Smooth muscle cell (in vitro differentiated cells): ENCODE data around the gene BDKRB2. TPM values are rescaled to one million over a fixed set of nuclear protein-coding genes. Genes with fewer than 3 reads are reported as not detected.

Experiments
- DNase-seq: peaks from one replicate; lab custom pipeline; 2025; ENCODE audit not compliant: unreplicated experiment; lab: John Stamatoyannopoulos, UW
- H2AFZ ChIP-seq: fragments of 200-600 bp; sonication (generic); 2 replicates; pipeline ENCODE4 v1.6.0; 2016; ENCODE audit warnings: antibody characterized with exemption, low read depth, mild to moderate bottlenecking
- H3F3A ChIP-seq: fragments of 200-600 bp; sonication (generic); 2 replicates; pipeline ENCODE4 v1.6.0; 2017; ENCODE audit warnings: antibody characterized with exemption, low read depth
- H3K27ac ChIP-seq: fragments of 200-600 bp; sonication (generic); 2 replicates; pipeline ENCODE4 v1.5.1; 2016; ENCODE audit warnings: low read depth, mild to moderate bottlenecking
- H3K27me3 ChIP-seq: fragments of 200-600 bp; sonication (generic); 2 replicates; pipeline ENCODE4 v1.6.1; 2016; ENCODE audit warnings: low read depth, mild to moderate bottlenecking
- H3K36me3 ChIP-seq: fragments of 200-600 bp; sonication (generic); 2 replicates; pipeline ENCODE4 v1.5.1; 2016; ENCODE audit warnings: low read depth
- H3K4me1 ChIP-seq: fragments of 200-600 bp; sonication (generic); 2 replicates; pipeline ENCODE4 v1.5.1; 2016; ENCODE audit warnings: low read depth
- H3K4me2 ChIP-seq: fragments of 200-600 bp; sonication (generic); 2 replicates; pipeline ENCODE4 v1.6.0; 2016; ENCODE audit warnings: mild to moderate bottlenecking
- H3K4me3 ChIP-seq: fragments of 200-600 bp; sonication (generic); 2 replicates; pipeline ENCODE4 v1.5.1; 2016; ENCODE audit warnings: mild to moderate bottlenecking
- H3K79me2 ChIP-seq: fragments of 200-600 bp; sonication (generic); 2 replicates; pipeline ENCODE4 v1.6.0; 2016; ENCODE audit warnings: low read depth, mild to moderate bottlenecking
- H3K9ac ChIP-seq: fragments of 200-600 bp; sonication (generic); 2 replicates; pipeline ENCODE4 v1.6.0; 2016; ENCODE audit warnings: low read depth
- H3K9me3 ChIP-seq: fragments of 200-600 bp; sonication (generic); replicated peaks from 2 replicates; pipeline ENCODE4 v1.5.1; 2016; ENCODE audit warnings: low read depth
- H4K20me1 ChIP-seq: fragments of 200-600 bp; sonication (generic); 2 replicates; pipeline ENCODE4 v1.6.0; 2016; ENCODE audit warnings: low read depth
- CTCF ChIP-seq: fragments of 200-600 bp; sonication (generic); IDR thresholded peaks from 2 replicates; pipeline ENCODE4 v1.5.1; 2017; ENCODE audit warnings: borderline replicate concordance, mild to moderate bottlenecking, antibody characterized with exemption; ENCODE audit not compliant: insufficient read depth, poor library complexity, severe bottlenecking
- WGBS: methylation state at CpG from one replicate; pipeline ENCODE4 v1.1.7; 2016; ENCODE audit warnings: low lambda C conversion rate; 5-methylcytosine and 5-hydroxymethylcytosine counted together
- polyA plus RNA-seq: library from polyadenylated mRNA; unstranded; fragments of >200 nt; fragmentation: Nextera tagmentation; extraction: Ambion mirVana; gene quantifications from 2 replicates; pipeline ENCODE4 v1.2.1, GENCODE V29; 2016
- total RNA-seq: library from RNA; depleted of rRNA; stranded (reverse); fragments of >200 nt; gene quantifications from 2 replicates; pipeline ENCODE4 v1.2.3, GENCODE V29; 2014

Gene BDKRB2
- total and polyA plus RNA-seq, 2 experiments from 2014 or later, result 10.4 to 16.9 TPM

DNA sequence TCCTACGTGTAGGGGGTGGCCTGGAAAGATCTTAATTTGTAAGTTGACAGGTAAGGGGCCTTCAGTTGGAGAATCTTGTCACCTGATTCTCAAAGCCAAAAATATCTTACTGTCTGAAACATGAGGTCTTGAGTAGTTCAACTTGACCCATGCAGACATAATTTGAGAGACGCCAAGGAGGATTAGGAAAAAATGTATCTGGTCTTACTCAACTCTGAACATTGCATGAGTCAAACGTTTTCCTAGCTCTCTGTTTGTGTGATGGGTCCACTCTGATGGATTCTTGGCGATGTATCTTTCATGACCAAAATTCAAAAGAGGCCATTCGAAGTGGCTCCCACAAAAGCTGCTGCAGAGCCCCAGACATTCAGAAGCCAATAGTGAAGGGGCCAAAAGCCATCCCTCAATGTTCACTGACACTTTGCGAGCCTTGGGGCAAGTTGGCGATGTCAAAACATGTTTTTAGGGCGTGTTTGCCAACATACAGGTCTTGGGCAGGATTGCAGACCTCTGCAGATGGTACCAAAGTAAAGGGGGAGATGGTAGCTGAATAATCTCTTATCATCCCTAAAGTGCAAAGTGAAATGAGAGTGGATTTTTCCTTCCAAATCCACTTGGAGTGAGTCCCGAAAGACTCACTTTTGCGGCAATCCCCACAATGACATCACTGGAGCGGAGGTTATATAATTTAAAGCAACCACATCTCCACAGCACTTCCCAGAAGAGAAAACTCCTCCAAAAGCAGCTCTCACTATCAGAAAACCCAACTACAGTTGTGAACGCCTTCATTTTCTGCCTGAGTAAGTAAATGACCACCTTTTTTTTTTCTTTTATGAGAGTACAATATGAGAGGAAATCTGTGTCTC, 51.1 kb downstream of the BDKRB2 start, which contains the start of gene BDKRB1:
BDKRB1 (plus strand) TSS at position 710 of the 866 bp plus-strand sequence. CDS start 7,473 bp downstream, outside the sequence.
- peak within 1 kb of the TSS; percentile 84 for H3K4me2 ChIP-seq
- H3F3A ChIP-seq, result peaks cover 31% of the 10 kb centered on the region
- no peak for TF ChIP-seq CTCF
- no peak for DNase-seq
- peak within 1 kb of the TSS; percentile 88 for H3K9ac ChIP-seq
- peak within 1 kb of the TSS; percentile 98 for H3K27ac ChIP-seq
- peaks cover 23% of the 10 kb centered on the region for H3K4me1 ChIP-seq
- peak within 1 kb of the TSS; percentile 41 for H3K4me3 ChIP-seq
- no peaks in the 10 kb centered on the region for H4K20me1 ChIP-seq
- no peaks in the 10 kb centered on the region for H3K27me3 ChIP-seq
- no peaks in the 10 kb centered on the region for H3K36me3 ChIP-seq
- H3K9me3 ChIP-seq, result no peaks in the 10 kb centered on the region
- no peak within 1 kb of the TSS for H2AFZ ChIP-seq
- 26% methylated on average over 12 of the region's 12 CpGs for WGBS
- peaks cover 22% of the 10 kb centered on the region for H3K79me2 ChIP-seq

- Histone ChIP-seq H3F3A (peaks cover 35% of the 10 kb centered on the region), H2AFZ (no peak overlapping the region), H3K9me3 (no peaks in the 10 kb centered on the region), H3K79me2 (peaks cover 22% of the 10 kb centered on the region), H3K4me2 (peak overlapping the region; percentile 84), H3K4me3 (peak overlapping the region; percentile 41), H3K4me1 (peaks cover 24% of the 10 kb centered on the region), H4K20me1 (no peaks in the 10 kb centered on the region), H3K9ac (peak overlapping the region; percentile 88), H3K27ac (peak overlapping the region; percentile 98), H3K27me3 (no peaks in the 10 kb centered on the region), H3K36me3 (no peaks in the 10 kb centered on the region)
- 55% methylated on average over 4 of the region's 4 CpGs for WGBS
- DNase-seq, result no peak
- no peak for TF ChIP-seq CTCF
Observed at GRCh38 chr14:96256407-96256806, 51.8 kb downstream of the BDKRB2 start.

GRCh38 chr14:96257056-96257455, 52.4 kb downstream of the BDKRB2 start:
- Histone ChIP-seq H2AFZ (no peak overlapping the region), H3K4me1 (peaks cover 24% of the 10 kb centered on the region), H4K20me1 (no peaks in the 10 kb centered on the region), H3K9me3 (no peaks in the 10 kb centered on the region), H3K36me3 (no peaks in the 10 kb centered on the region), H3K27ac (peak overlapping the region; percentile 98), H3K4me3 (peak overlapping the region; percentile 41), H3K9ac (peak overlapping the region; percentile 88), H3K79me2 (peaks cover 22% of the 10 kb centered on the region), H3F3A (peaks cover 35% of the 10 kb centered on the region), H3K4me2 (peak overlapping the region; percentile 84), H3K27me3 (no peaks in the 10 kb centered on the region)
- no peak for DNase-seq
- no peak for TF ChIP-seq CTCF
- 79% methylated on average over 8 of the region's 8 CpGs for WGBS
